B cell (primary cell): ENCODE measurements around the gene TJP3. TPM values are rescaled to one million over a fixed set of nuclear protein-coding genes. Genes with fewer than 3 reads are reported as not detected.

ENCODE experiments used
- ATAC-seq: fragments of 200-7000 bp; cut with Tn5 transposase; one replicate; pipeline ENCODE4 v1.10.0; 2021; ENCODE audit warnings: low read depth, mild to moderate bottlenecking, moderate number of reproducible peaks, moderate library complexity
- CTCF ChIA-PET: fragments of 350-600 bp; sonication (Branson Sonifier 250); formaldehyde crosslinking; loops from one replicate; lab custom pipeline; 2021; ENCODE audit warnings: antibody characterized with exemption, inconsistent platforms; lab: Charles Lee
- POLR2A ChIA-PET: fragments of 350-600 bp; sonication (Branson Sonifier 250); formaldehyde crosslinking; loops from one replicate; lab custom pipeline; 2021; ENCODE audit warnings: antibody characterized with exemption; lab: Charles Lee
- DNase-seq: peaks from one replicate; pipeline ENCODE4 v3.0.0; 2013
- H2AFZ ChIP-seq: 2 replicates; pipeline ENCODE4 v1.6.1; 2012; ENCODE audit warnings: mild to moderate bottlenecking, low read depth, low read length; ENCODE audit not compliant: insufficient read depth, poor library complexity, severe bottlenecking
- H3K27ac ChIP-seq, 2 donors: 1 replicate in 1 of 2; 2 replicates in 1 of 2; pipeline ENCODE4 v1.5.1; 2012 to 2013; ENCODE audit warnings: low read length in 2 of 2, mild to moderate bottlenecking in 2 of 2, moderate library complexity in 1 of 2
- H3K27me3 ChIP-seq, 4 experiments: fragments of 200-600 bp in 1 of 4; sonication (generic) in 1 of 4; replicated peaks in 1 of 4; 1 replicate in 2 of 4; 2 replicates in 2 of 4; pipeline versions ENCODE4 v1.6.1 to v1.7.0; 2013 to 2016; ENCODE audit warnings: low read length in 3 of 4, mild to moderate bottlenecking in 2 of 4, mixed read lengths in 1 of 4, moderate library complexity in 1 of 4; ENCODE audit not compliant: insufficient read depth in 4 of 4, control insufficient read depth in 3 of 4; ENCODE audit errors: control extremely low read depth in 1 of 4
- H3K36me3 ChIP-seq, 2 experiments: replicated peaks in 1 of 2; 1 replicate in 1 of 2; 2 replicates in 1 of 2; pipeline versions ENCODE4 v1.6.1 to v1.7.1; 2013; ENCODE audit warnings: low read length in 1 of 2; ENCODE audit not compliant: insufficient read depth in 2 of 2, control insufficient read depth in 1 of 2; ENCODE audit errors: control extremely low read depth in 1 of 2, extremely low read depth in 1 of 2
- H3K4me1 ChIP-seq, 2 donors: fragments of 200-600 bp in 1 of 2; sonication (generic) in 1 of 2; 1 replicate in 1 of 2; 2 replicates in 1 of 2; pipeline versions ENCODE4 v1.5.1 to v1.6.1; 2013 to 2017; ENCODE audit warnings: low read length in 2 of 2; ENCODE audit not compliant: control insufficient read depth in 2 of 2, insufficient read depth in 2 of 2
- H3K4me2 ChIP-seq: replicated peaks from 2 replicates; pipeline ENCODE3; 2012; ENCODE audit warnings: mild to moderate bottlenecking, low read depth, low read length; ENCODE audit not compliant: poor library complexity, severe bottlenecking
- H3K4me3 ChIP-seq, 5 experiments: fragments of 200-600 bp in 1 of 5; sonication (generic) in 1 of 5; 1 replicate in 3 of 5; 2 replicates in 2 of 5; pipeline versions ENCODE4 v1.5.1 to v1.7.0; 2011 to 2016; ENCODE audit warnings: low read length in 4 of 5, mild to moderate bottlenecking in 4 of 5, low read depth in 2 of 5, control low read depth in 1 of 5, moderate library complexity in 1 of 5; ENCODE audit not compliant: insufficient read depth in 1 of 5; ENCODE audit errors: control extremely low read depth in 1 of 5, extremely low read depth in 1 of 5
- H3K79me2 ChIP-seq: fragments of 200-600 bp; sonication (generic); one replicate; pipeline ENCODE4 v1.6.0; 2016; ENCODE audit warnings: low read length; ENCODE audit not compliant: control insufficient read depth, insufficient read depth
- H3K9ac ChIP-seq: fragments of 200-600 bp; sonication (generic); 2 replicates; pipeline ENCODE4 v1.6.1; 2017; ENCODE audit warnings: mild to moderate bottlenecking, low read length, moderate library complexity
- H3K9me3 ChIP-seq, 3 donors: one replicate each; pipeline versions ENCODE4 v1.6.1 to v1.7.1; 2013; ENCODE audit warnings: low read length in 2 of 3; ENCODE audit not compliant: control insufficient read depth in 2 of 3, insufficient read depth in 1 of 3; ENCODE audit errors: control extremely low read depth in 1 of 3
- H4K20me1 ChIP-seq: 2 replicates; pipeline ENCODE4 v1.6.0; 2012; ENCODE audit warnings: mild to moderate bottlenecking, low read length; ENCODE audit not compliant: insufficient read depth, control insufficient read depth, poor library complexity, severe bottlenecking
- H3K27ac Mint-ChIP-seq: one replicate; pipeline ENCODE4 v1.8.0; 2021; ENCODE audit warnings: mixed read lengths
- H3K27me3 Mint-ChIP-seq: one replicate; pipeline ENCODE4 v1.8.0; 2021; ENCODE audit warnings: mixed read lengths
- H3K4me1 Mint-ChIP-seq: one replicate; pipeline ENCODE4 v1.8.0; 2021; ENCODE audit warnings: mixed read lengths
- H3K4me3 Mint-ChIP-seq: one replicate; pipeline ENCODE4 v1.8.0; 2021; ENCODE audit warnings: mixed read lengths
- H3K9me3 Mint-ChIP-seq: one replicate; pipeline ENCODE4 v1.8.0; 2022; ENCODE audit warnings: mixed read lengths; ENCODE audit not compliant: insufficient read depth
- CTCF ChIP-seq: fragments of 200-600 bp; IDR thresholded peaks from one replicate; pipeline ENCODE4 v1.8.0; 2022; ENCODE audit warnings: antibody characterized with exemption, mild to moderate bottlenecking
- EZH2 ChIP-seq: IDR thresholded peaks from 2 replicates; pipeline ENCODE4 v1.6.1; 2012; ENCODE audit warnings: borderline replicate concordance, low read depth, mild to moderate bottlenecking, moderate library complexity, low read length; ENCODE audit not compliant: insufficient read depth, poor library complexity, severe bottlenecking
- WGBS: methylation state at CpG from one replicate; pipeline ENCODE4 v1.1.5; 2013; ENCODE audit warnings: missing lambda C conversion rate; ENCODE audit not compliant: insufficient coverage; 5-methylcytosine and 5-hydroxymethylcytosine counted together
- intact Hi-C: fragments of 100-400 bp; cut with micrococcal nuclease; formaldehyde crosslinking; loops from one replicate; pipeline ENCODE4 v1.10.0; 2022
- polyA plus RNA-seq: library from polyadenylated mRNA; depleted of rRNA; stranded (reverse); fragments of >200 nt; gene quantifications from 2 replicates; pipeline ENCODE4 v1.2.3, GENCODE V29; 2012
- total RNA-seq, 2 donors: library from RNA; stranded (reverse); fragments of 120-200 nt in 1 of 2; gene quantifications; 1 replicate in 1 of 2; 2 replicates in 1 of 2; pipeline versions ENCODE4 v1.2.3 to v1.2.4, GENCODE V29; 2013 to 2022

The TJP3 gene
- total and polyA plus RNA-seq, 2 donors (not counting 1 experiment from before 2014, with no cell fraction given) = 2.1 to 2.9 TPM

- H3K4me2 ChIP-seq = no peak overlapping the region
- H3K27ac Mint-ChIP-seq = no peak overlapping the region
- WGBS = 93% methylated on average over 30 of the region's 32 CpGs
- H4K20me1 ChIP-seq = no peaks in the 10 kb centered on the region
- H3K27ac ChIP-seq = no peak overlapping the region
- no peak for ATAC-seq
- no peak overlapping the region for H3K9ac ChIP-seq
- H3K27me3 Mint-ChIP-seq = peaks cover 7% of the 10 kb centered on the region
- POLR2A ChIA-PET = no interaction called here
- H3K36me3 ChIP-seq = no peaks in the 10 kb centered on the region
- no peak overlapping the region for H3K4me3 Mint-ChIP-seq
- intact Hi-C loops = no loop called here
- no peak overlapping the region for H2AFZ ChIP-seq
- no peaks in the 10 kb centered on the region for H3K4me1 ChIP-seq
- TF ChIP-seq EZH2 (no peak), CTCF (no peak)
- no peaks in the 10 kb centered on the region for H3K9me3 ChIP-seq
- CTCF ChIA-PET = interaction anchor here (0.6 kb wide), 1 partner anchor 28 kb away, joined by 4 read pairs; no protein-coding TSS in a partner anchor
- no peaks in the 10 kb centered on the region for H3K79me2 ChIP-seq
- H3K9me3 Mint-ChIP-seq = no peaks in the 10 kb centered on the region
- H3K27me3 ChIP-seq = no peaks in the 10 kb centered on the region
- H3K4me3 ChIP-seq = no peak overlapping the region
- H3K4me1 Mint-ChIP-seq = no peaks in the 10 kb centered on the region
- DNase-seq = no peak
Measured at GRCh38 chr19:3730457-3730958, 22.3 kb downstream of the TJP3 start.

- intact Hi-C loops = no loop called here
- Histone ChIP-seq H4K20me1 (no peaks in the 10 kb centered on the region), H3K27me3 (peaks cover 0 to under 1% (median 0%) of the 10 kb centered on the region in 4 experiments), H3K4me3 (no peak overlapping the region), H2AFZ (no peak overlapping the region), H3K36me3 (no peaks in the 10 kb centered on the region), H3K4me2 (no peak overlapping the region), H3K9me3 (no peaks in the 10 kb centered on the region), H3K27ac (no peak overlapping the region), H3K79me2 (no peaks in the 10 kb centered on the region), H3K4me1 (no peaks in the 10 kb centered on the region), H3K9ac (no peak overlapping the region)
- Mint-ChIP-seq H3K9me3 (no peaks in the 10 kb centered on the region), H3K4me3 (no peak overlapping the region), H3K4me1 (no peaks in the 10 kb centered on the region), H3K27me3 (peaks cover 7% of the 10 kb centered on the region), H3K27ac (no peak overlapping the region)
- ChIA-PET CTCF (no interaction called here), POLR2A (no interaction called here)
- WGBS = 100% methylated on average over 1 of the region's 1 CpG
- ATAC-seq (no peak), DNase-seq (no peak)
- TF ChIP-seq CTCF = no peak
- TF ChIP-seq EZH2 = no peak
Measured at GRCh38 chr19:3732108-3732507, 23.9 kb downstream of the TJP3 start.
